ENCODE measurements around the gene PDIA2.
"Not testable (repeated sequence)": the region's sequence is repeated elsewhere in the genome, so short reads cannot be mapped to it uniquely, and the experiment has no call there.

DNA sequence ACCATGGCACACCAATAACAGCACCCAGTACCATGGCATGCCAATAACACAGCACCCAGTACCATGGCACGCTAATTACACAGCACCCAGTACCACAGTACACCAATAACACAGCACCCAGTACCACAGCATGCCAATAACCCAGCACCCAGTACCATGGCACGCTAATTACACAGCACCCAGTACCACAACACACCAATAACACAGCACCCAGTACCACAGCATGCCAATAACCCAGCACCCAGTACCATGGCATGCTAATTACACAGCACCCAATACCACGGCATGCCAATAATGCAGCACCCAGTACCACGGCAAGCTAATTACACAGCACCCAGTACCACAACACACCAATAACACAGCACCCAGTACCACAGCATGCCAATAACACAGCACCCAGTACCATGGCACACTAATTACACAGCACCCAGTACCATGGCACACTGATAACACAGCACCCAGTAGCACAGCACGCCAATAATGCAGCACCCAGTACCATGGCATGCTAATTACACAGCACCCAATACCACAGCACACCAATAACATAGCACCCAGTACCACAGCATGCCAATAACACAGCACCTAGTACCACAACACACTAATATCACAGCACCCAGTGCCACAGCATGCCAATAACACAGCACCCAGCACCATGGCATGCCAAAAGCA lies 51.3 kb downstream of the PDIA2 start:
- not testable (repeated sequence) for TF ChIP-seq CTCF, POLR2AphosphoS5, POLR2A (IDR thresholded peaks at IDR 0.05)
